HepG2 (cell line): ENCODE measurements around the gene PCNT.

Experiments
- KAT8 ChIP-seq: IDR thresholded peaks from 2 replicates; pipeline ENCODE4 v1.6.1; 2016; ENCODE audit warnings: missing genetic modification reagents, missing compliant biosample characterization
- TF ChIP-seq, protein P1 (sequence below): sonication (generic); formaldehyde crosslinking; IDR thresholded peaks from 2 replicates; pipeline ENCODE4 v1.4.0; 2020; ENCODE audit warnings: missing genetic modification reagents, borderline replicate concordance
- TF ChIP-seq, protein P2 (sequence below): sonication (generic); formaldehyde crosslinking; IDR thresholded peaks from 2 replicates; pipeline ENCODE4 v1.5.0; 2020; ENCODE audit warnings: mild to moderate bottlenecking, missing genetic modification reagents, moderate library complexity
- TF ChIP-seq, protein P3 (sequence below): sonication (generic); formaldehyde crosslinking; IDR thresholded peaks from 2 replicates; pipeline ENCODE4 v1.8.0; 2023; ENCODE audit warnings: mild to moderate bottlenecking, missing genetic modification reagents

DNA sequence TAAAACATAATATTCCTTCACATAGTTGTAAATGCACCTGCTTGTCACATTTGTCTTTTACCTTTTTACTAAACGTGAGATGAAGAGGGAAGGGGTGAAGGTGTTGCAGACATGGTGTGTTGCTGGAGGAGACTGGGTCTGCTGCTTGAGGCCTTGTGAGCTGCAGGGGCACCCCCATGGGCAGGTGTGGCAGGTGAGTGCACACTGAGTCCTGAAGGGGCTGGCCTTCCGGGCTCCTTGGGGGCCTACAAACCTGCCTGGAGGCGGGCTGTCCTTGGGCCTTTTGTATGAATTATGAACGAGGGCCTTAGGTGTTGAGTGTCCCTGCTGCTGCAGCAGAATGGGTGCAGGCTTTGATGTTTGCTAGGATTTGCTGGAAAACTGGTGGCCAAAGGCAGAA, 3.8 kb downstream of the PCNT start:
- TF ChIP-seq, protein P1, sequence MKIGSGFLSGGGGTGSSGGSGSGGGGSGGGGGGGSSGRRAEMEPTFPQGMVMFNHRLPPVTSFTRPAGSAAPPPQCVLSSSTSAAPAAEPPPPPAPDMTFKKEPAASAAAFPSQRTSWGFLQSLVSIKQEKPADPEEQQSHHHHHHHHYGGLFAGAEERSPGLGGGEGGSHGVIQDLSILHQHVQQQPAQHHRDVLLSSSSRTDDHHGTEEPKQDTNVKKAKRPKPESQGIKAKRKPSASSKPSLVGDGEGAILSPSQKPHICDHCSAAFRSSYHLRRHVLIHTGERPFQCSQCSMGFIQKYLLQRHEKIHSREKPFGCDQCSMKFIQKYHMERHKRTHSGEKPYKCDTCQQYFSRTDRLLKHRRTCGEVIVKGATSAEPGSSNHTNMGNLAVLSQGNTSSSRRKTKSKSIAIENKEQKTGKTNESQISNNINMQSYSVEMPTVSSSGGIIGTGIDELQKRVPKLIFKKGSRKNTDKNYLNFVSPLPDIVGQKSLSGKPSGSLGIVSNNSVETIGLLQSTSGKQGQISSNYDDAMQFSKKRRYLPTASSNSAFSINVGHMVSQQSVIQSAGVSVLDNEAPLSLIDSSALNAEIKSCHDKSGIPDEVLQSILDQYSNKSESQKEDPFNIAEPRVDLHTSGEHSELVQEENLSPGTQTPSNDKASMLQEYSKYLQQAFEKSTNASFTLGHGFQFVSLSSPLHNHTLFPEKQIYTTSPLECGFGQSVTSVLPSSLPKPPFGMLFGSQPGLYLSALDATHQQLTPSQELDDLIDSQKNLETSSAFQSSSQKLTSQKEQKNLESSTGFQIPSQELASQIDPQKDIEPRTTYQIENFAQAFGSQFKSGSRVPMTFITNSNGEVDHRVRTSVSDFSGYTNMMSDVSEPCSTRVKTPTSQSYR, result no peak
- TF ChIP-seq, protein P2, sequence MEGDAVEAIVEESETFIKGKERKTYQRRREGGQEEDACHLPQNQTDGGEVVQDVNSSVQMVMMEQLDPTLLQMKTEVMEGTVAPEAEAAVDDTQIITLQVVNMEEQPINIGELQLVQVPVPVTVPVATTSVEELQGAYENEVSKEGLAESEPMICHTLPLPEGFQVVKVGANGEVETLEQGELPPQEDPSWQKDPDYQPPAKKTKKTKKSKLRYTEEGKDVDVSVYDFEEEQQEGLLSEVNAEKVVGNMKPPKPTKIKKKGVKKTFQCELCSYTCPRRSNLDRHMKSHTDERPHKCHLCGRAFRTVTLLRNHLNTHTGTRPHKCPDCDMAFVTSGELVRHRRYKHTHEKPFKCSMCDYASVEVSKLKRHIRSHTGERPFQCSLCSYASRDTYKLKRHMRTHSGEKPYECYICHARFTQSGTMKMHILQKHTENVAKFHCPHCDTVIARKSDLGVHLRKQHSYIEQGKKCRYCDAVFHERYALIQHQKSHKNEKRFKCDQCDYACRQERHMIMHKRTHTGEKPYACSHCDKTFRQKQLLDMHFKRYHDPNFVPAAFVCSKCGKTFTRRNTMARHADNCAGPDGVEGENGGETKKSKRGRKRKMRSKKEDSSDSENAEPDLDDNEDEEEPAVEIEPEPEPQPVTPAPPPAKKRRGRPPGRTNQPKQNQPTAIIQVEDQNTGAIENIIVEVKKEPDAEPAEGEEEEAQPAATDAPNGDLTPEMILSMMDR (CRISPR knock-in tag), result no peak
- TF ChIP-seq, protein P3, sequence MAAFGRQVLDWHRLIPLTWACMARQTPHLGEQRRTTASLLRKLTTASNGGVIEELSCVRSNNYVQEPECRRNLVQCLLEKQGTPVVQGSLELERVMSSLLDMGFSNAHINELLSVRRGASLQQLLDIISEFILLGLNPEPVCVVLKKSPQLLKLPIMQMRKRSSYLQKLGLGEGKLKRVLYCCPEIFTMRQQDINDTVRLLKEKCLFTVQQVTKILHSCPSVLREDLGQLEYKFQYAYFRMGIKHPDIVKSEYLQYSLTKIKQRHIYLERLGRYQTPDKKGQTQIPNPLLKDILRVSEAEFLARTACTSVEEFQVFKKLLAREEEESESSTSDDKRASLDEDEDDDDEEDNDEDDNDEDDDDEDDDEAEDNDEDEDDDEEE (CRISPR knock-in tag), result no peak
- TF ChIP-seq KAT8 (CRISPR knock-in tag), result no peak
